Central memory CD4-positive, alpha-beta T cell (primary cell): ENCODE results near the gene POP7.

Source experiments
- DNase-seq: peaks from one replicate; pipeline ENCODE4 v3.0.0; 2022

The POP7 gene

DNA sequence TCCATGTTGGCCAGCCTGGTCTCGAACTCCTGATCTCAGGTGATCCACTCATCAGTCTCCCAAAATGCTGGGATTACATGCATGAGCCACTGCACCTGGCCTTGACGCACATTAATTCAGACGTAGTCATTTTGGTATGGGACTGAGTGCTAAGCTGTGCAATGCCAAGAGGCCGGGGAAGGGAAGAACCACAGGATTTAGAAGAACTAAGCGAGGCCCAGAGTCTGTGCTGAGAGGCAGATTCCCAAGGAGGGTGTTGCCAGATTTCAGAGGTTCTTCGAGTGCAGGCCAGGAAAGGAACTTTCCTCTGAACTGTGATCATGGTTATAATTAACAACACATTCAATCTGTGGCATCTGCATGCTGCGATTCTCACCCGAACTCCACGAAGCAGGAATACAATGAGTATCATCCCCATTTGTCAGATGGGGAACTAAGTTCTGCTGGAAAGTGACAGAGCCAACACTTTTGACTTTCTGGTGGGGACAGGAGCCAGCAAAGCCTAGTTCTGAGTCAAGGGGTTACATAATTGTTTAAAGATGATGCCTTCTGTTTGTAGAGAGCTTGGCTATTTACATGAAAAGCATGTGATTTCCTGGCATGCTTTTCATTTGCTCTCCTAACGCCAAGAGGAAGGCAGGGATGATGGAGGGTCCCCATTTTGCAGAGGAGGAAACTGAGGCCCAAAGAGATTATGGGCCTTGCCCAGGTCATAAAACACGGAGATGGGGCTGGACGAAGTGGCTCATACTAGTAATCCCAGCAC is 21.3 kb downstream of the POP7 start:
- no peak for DNase-seq

GRCh38 chr7:100728196-100728595 is 22.3 kb downstream of the POP7 start:
- DNase-seq = no peak

DNA sequence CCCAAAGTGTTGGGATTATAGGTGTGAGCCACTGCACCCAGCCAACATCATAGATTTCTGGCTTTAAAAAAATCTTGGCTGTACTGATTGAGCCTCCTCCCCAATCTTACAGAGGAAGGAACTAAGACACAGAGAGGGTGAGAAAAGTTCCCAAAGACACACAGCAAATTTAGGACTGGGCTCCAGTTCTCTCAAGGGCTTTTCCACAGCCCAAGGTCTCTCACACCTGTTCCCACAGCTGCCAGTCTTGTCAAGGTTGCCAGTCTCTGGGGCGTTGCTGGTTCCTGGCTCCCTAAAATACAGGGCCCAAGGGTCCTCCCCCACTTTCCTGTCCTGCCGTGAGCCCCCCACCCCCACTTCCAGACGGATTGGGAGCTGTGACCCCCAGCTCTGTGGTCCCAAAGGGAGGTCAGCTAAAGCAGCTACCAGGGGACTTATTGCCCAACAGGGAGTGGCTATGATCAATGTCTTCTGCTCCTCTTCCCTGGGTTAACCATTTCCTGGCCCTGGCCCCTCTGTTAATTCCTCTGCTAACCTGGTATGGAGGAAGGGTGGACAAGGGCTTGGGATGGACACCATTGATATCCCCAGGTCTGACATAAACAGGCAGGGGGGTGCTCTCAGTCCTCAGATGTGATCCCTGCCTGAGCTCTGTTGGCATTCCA is 24.3 kb downstream of the POP7 start:
- DNase-seq = no peak

DNA sequence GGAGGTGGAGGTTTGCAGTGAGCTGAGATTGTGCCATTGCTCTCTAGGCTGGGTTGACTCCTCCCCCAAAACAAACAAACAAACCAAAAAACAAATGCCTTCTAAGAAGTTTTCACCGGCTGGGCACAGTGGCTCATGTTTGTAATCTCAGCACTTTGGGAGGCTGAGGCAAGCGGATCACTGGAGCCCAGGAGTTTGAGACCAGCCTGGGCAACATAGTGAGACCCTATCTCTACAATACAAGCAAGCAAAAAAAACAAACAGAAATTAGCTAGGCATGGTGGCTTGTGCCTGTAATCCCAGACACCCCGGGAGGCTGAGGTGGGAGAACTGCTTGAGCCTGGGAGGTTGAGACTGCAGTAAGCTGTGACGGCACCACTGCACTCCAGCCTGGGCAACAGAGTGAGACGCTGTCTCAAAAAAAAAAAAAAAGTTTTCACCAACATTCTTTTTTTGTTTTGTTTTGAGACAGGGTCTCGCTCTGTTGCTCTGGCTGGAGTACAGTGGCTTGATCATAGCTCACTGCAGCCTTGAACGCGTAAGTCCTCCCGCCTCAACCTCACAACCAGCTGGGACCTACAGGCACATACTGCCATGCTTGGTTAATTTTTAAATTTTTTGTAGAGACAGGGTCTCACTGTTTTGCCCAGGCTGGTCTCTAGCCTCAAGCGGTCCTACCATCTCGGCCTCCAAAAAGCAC is 26.2 kb downstream of the POP7 start:
- DNase-seq = no peak

GRCh38 chr7:100735730-100736129 is 29.8 kb downstream of the POP7 start:
- DNase-seq = no peak

DNA sequence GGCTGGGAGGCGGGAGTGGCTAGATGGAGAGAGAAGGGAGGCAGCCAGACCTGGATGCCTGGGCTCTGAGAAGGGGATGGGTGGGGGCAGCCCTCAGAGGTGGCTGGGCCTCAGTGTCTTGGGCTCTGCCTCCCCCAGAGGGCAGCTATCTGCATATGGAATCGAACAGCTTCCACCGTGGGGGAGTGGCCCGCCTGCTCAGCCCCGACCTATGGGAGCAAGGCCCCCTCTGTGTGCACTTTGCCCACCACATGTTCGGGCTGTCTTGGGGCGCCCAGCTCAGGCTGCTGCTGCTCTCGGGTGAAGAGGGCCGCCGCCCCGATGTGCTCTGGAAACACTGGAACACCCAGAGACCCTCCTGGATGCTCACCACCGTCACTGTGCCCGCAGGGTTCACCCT is 30.8 kb downstream of the POP7 start:
- DNase-seq = no peak

DNA sequence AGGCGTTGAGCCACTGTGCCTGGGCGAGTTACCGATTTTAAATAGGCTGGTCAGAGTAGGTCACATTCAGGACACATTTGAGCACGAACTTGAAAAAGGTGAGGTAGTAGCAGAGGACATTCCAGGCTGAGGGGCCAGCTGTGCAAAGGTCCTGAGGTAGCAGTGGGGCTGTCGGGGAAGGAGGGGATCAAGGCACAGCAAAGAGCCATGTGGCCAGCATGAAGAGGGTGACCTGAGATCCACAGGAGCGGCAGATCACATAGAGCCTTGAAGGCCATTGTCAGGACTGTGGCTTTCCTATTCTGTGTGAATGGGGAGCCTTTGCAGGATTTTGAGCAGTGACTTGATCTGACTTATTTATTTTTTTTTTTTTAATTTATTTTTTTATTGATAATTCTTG is 34.0 kb downstream of the POP7 start:
- no peak for DNase-seq

DNA sequence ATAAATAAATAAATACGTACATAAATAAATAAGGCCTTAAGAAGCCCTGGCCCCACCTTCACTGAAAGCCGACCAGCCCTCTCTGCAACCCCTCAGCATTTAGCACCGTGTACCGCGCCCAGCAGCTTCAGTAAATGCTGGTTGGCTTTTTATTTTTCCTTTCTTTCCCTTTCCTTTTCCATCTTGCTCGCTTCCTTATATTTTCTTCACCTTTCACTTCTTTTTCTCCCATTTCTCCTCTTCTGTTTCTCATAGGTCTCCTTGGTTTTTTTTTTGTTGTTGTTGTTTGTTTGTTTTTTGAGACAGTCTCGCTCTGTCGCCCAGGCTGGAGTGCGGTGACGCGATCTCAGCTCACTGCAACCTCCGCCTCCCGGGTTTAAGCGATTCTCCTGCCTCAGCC is 38.7 kb downstream of the POP7 start:
- DNase-seq = no peak

DNA sequence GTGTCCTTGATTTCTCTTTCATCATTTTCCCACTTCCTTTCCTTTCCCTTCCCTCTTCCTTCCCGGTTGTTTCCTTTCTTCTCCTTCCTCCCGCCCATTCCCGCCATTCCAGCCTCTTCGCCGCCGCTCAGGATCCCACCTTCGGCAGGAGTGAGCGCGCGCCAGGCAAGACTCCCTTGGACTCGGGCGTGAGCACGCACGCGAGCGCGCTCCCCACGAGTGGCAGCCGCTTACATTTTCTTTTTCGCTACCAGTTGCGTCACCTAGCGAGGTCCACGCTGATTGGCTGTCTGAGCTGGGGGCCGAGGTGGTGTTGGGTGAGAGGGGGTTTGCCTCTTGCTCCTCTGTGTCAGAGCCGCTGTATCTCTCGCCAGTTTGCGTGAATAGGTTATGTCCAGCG is 39.3 kb downstream of the POP7 start:
- DNase-seq = no peak

- no peak for DNase-seq
These were observed 47.1 kb downstream of the POP7 start for GRCh38 chr7:100752994-100753393.

- no peak for DNase-seq
These were observed 47.8 kb downstream of the POP7 start for GRCh38 chr7:100753750-100754149.
